ENCODE data around the gene MEIS2.

The MEIS2 gene

DNA sequence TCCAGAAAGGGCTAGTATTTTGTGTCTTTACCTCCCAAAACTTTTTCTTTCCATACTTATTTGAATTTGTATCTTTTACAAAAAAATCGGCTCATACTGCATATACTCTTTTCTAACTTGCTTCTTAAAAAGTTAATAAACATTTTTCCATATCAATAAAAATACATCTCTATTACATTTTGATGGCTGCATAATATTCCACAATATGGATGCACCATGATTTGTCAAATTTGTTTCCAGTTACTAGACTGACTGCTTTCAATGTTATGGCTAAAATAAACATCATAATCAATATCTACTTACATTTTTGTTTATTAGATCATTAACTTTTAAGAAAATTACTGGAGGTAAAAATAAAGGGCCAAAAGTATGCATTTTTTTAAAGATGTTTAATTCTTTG, 121.7 kb downstream of the MEIS2 start:
- Mint-ChIP-seq H3K27me3 (no peaks in the 10 kb centered on the region), H3K36me3 (ENCODE audit: insufficient read depth) (peaks cover 2% of the 10 kb centered on the region), H3K9me3 (peaks cover 2 to 7% of the 10 kb centered on the region in 2 donors), H3K4me1 (ENCODE audit: low read depth in 2 of 2) (no peaks in the 10 kb centered on the region), H3K4me3 (no peak overlapping the region), H3K27ac (no peak overlapping the region)
- no peak for DNase-seq
- no peak for ATAC-seq (replicated peaks)

DNA sequence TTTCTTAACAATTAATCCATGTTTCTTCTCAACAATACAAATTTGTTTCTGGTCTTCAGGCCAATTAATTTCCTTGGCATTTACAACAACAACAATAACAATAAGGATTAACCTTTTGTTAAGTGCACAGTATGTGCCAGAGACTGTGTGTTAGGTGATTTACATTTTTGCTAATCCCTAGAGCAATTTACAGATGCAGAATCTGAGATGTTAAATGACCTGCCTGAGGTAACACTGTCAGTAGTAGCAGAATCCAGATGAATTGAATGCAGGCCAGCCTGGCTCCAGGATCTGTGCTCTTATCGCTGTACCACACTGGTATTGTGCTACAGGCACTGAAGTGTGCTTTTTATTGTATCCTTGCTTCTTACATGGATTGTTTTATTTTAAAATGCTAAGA, 122.2 kb downstream of the MEIS2 start:
- Mint-ChIP-seq H3K27ac (no peak overlapping the region), H3K27me3 (no peaks in the 10 kb centered on the region)

DNA sequence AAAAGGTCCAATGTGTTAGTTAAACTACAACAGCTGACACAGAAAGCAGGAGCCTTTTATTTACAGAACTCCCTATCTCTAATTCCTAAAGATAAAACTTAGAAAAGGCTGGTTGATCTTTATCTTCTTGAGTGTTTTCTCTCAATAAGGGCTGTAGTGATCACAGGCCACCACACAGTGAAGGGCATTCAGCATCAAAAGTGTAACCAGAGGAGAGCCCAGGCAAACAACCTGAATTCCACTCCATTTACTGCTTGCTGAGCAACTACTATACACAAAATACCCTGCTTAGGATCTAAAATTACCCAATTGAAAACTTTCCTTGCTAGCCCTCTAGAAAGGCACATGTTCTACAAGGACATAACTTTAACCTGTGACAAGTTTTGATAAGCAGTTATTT, 122.7 kb downstream of the MEIS2 start:
- H3K4me1 Mint-ChIP-seq (ENCODE audit: low read depth in 2 of 2), result no peaks in the 10 kb centered on the region
- ATAC-seq (replicated peaks) (no peak), DNase-seq (no peak)
- H3K27me3 Mint-ChIP-seq, result no peaks in the 10 kb centered on the region
- H3K9me3 Mint-ChIP-seq, result peaks cover 2 to 7% of the 10 kb centered on the region in 2 donors
- H3K27ac Mint-ChIP-seq, result no peak overlapping the region
- peaks cover 2% of the 10 kb centered on the region for H3K36me3 Mint-ChIP-seq (ENCODE audit: insufficient read depth)
- no peak overlapping the region for H3K4me3 Mint-ChIP-seq

More for the DNA sequence above, 122.2 kb downstream of the MEIS2 start:
- no peak for DNase-seq
- peaks cover 2% of the 10 kb centered on the region for H3K36me3 Mint-ChIP-seq (ENCODE audit: insufficient read depth)
- peaks cover 2 to 7% of the 10 kb centered on the region in 2 donors for H3K9me3 Mint-ChIP-seq
- no peak for ATAC-seq (replicated peaks)
- H3K4me1 Mint-ChIP-seq (ENCODE audit: low read depth in 2 of 2), result no peaks in the 10 kb centered on the region
- H3K4me3 Mint-ChIP-seq, result no peak overlapping the region

DNA sequence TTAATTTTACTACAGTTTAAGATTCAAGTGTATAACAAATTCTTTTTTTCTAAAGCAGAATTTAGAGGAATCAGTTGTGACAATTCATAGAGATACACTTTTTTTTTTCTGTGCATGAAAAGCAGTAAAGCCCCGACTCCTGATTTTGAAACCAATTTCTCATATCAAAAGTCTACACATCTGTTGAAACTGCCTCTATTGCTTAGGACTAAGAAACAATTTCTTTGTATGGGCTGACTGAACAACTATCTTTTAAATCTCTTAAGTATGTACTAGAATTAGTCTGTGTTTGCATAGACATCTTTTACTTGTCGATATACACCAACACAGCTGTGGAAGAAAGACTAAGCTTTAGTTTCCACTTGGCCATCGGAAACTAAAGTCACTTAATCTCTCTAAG, 127.6 kb downstream of the MEIS2 start:
- Mint-ChIP-seq H3K36me3 (ENCODE audit: insufficient read depth) (peaks cover 2% of the 10 kb centered on the region), H3K9me3 (no peaks in the 10 kb centered on the region), H3K27ac (no peak overlapping the region), H3K4me3 (no peak overlapping the region), H3K27me3 (no peaks in the 10 kb centered on the region), H3K4me1 (ENCODE audit: low read depth in 2 of 2) (no peaks in the 10 kb centered on the region)
- ATAC-seq (replicated peaks) (no peak), DNase-seq (no peak)

DNA sequence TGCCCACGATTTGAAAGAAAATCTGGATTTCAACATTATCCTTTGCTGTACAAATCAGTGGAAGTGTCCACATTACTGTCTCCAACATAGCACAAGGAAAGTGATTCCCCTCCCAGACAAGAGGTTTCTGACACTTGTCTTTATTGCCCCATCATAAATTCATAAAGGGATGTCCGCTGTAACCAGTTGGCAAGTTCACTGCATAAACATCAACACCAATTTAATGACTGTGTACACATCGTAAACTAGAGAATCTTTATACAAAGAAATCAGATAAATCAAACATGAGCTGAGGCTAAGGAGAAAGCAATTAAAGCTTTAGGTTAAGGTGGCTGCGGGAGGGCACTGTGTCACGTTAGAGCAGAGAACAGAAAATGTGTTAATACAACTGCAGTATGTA, 129.8 kb downstream of the MEIS2 start:
- H3K9me3 Mint-ChIP-seq, result no peaks in the 10 kb centered on the region
- no peaks in the 10 kb centered on the region for H3K4me1 Mint-ChIP-seq (ENCODE audit: low read depth in 2 of 2)
- no peak for DNase-seq
- H3K4me3 Mint-ChIP-seq, result no peak overlapping the region
- H3K27me3 Mint-ChIP-seq, result no peaks in the 10 kb centered on the region
- no peak overlapping the region for H3K27ac Mint-ChIP-seq
- no peak for ATAC-seq (replicated peaks)
- H3K36me3 Mint-ChIP-seq (ENCODE audit: insufficient read depth), result peaks cover 2% of the 10 kb centered on the region

DNA sequence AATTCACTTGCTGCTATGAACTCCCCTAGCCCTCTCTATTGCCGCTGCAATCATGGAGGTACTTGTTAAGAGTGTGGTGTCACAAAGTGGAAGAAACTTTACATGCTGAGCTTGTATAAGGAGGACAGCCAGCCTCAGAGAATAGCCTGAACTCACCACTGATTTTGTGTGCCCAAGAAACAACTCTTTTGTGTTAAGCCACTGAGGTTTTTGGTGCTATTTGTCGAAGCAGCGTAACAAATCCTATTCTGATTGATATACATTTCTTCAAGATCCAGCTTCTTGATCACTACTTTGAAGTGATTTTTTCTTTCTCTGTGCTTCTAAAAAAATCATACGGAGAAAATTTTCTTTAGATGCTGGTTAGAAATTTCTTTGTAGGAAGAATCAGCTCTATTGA, 132.4 kb downstream of the MEIS2 start:
- H3K36me3 Mint-ChIP-seq (ENCODE audit: insufficient read depth), result no peaks in the 10 kb centered on the region

DNA sequence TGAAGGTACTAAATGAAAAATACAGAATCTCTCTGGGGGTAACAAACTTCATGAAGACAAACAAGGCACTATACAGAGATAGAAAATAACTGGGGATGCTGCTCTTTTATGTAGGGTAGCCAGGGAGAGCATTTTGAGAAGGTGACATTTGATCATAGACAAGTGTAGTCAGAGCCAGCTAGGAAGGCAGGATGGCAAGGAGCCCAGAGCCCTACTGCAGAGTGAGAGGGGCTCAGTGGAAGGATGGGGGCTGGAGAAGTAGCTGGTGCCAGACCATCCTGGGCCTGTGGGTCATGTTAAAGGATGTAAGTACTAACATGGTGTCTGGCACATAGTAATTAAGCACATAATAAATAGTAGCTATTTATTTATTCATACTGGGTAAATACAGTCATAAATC, 133.6 kb downstream of the MEIS2 start:
- Mint-ChIP-seq H3K36me3 (ENCODE audit: insufficient read depth) (no peaks in the 10 kb centered on the region), H3K9me3 (no peaks in the 10 kb centered on the region), H3K4me1 (ENCODE audit: low read depth in 2 of 2) (no peaks in the 10 kb centered on the region), H3K4me3 (no peak overlapping the region), H3K27me3 (no peaks in the 10 kb centered on the region), H3K27ac (no peak overlapping the region)
- ATAC-seq (replicated peaks) (no peak), DNase-seq (no peak)

More for the DNA sequence above, 132.4 kb downstream of the MEIS2 start:
- H3K27me3 Mint-ChIP-seq, result no peaks in the 10 kb centered on the region
- no peak overlapping the region for H3K27ac Mint-ChIP-seq
- no peak overlapping the region for H3K4me3 Mint-ChIP-seq
- no peak for DNase-seq
- H3K4me1 Mint-ChIP-seq (ENCODE audit: low read depth in 2 of 2), result no peaks in the 10 kb centered on the region
- no peak for ATAC-seq (replicated peaks)
- no peaks in the 10 kb centered on the region for H3K9me3 Mint-ChIP-seq

DNA sequence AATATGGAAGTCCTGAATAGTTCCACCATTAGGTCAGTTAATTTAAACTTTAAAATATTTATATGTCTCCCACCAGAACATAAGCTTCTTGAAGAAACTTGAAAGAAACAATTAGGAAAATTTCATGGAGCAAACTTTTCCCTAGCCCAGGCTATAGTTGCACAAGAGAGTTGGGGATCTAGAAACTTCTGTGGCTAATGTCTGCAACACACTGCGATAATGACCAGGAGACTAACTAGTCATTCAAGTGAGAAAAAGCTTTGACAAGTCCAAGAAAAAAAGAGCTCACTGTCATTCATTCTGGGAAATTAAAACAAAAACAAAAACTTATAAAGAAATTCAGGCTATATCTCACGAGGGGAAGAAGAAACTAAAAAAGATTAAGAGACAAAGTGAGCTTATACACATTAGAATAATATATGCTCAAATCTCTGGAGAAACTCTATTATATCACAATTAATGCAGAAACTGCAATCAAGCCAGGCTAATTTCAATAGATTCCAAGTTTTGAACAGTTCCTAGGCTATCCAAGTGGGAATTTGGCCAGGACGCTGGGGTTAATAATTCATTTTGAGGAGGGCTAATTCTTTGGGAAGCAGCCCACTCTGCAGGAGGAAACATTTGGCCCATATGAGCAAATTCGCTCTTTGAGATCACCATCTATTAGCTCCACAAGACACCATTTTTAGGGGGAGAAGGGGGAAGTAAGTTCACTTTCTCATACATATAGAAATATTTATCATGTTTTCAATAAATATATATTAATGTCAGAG, 134.6 kb downstream of the MEIS2 start:
- Mint-ChIP-seq H3K4me3 (no peak overlapping the region), H3K27ac (no peak overlapping the region), H3K9me3 (no peaks in the 10 kb centered on the region), H3K36me3 (ENCODE audit: insufficient read depth) (no peaks in the 10 kb centered on the region), H3K27me3 (no peaks in the 10 kb centered on the region), H3K4me1 (ENCODE audit: low read depth in 2 of 2) (no peaks in the 10 kb centered on the region)
- ATAC-seq (replicated peaks) (no peak), DNase-seq (no peak)

DNA sequence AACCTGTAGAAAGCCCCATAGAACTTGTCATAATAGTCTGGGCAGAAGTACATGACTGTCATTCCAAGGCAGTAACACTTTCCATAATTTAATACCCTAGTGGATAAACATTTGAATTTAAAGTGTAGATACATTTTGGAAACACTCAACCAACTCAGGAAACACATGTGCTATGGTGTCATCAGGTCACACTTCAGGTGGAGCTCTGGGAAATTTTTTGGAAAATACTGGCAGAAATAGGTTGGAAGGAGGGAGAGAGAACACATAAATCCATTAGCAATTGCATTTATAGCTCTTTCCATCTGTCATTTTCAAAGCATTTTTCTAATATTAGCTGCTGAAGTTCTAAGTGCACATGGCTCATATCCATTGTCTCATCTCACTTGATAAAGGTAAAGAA, 135.7 kb downstream of the MEIS2 start:
- no peak for ATAC-seq (replicated peaks)
- no peak for DNase-seq
- H3K4me3 Mint-ChIP-seq, result no peak overlapping the region
- no peaks in the 10 kb centered on the region for H3K9me3 Mint-ChIP-seq
- no peak overlapping the region for H3K27ac Mint-ChIP-seq
- no peaks in the 10 kb centered on the region for H3K4me1 Mint-ChIP-seq (ENCODE audit: low read depth in 2 of 2)
- no peaks in the 10 kb centered on the region for H3K27me3 Mint-ChIP-seq
- no peaks in the 10 kb centered on the region for H3K36me3 Mint-ChIP-seq (ENCODE audit: insufficient read depth)

DNA sequence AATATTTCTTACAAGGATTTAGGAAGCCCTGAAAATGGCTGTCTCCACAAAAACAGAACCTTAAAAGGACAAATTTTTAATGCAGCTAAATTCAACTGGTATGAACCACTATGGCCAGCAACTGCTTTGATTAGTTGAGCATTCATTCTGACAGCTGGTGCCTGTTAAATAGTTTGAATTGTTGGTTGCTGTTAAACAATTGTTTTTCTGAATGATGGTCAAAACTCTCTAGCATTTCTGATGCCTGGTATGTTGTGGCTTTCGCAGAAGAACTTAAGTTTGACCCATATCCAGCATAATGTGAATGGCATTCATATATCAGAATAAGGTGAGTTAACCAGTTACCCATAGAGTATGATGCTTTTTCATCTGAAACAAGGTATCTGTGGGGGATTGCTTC, 138.4 kb downstream of the MEIS2 start:
- no peak for DNase-seq

DNA sequence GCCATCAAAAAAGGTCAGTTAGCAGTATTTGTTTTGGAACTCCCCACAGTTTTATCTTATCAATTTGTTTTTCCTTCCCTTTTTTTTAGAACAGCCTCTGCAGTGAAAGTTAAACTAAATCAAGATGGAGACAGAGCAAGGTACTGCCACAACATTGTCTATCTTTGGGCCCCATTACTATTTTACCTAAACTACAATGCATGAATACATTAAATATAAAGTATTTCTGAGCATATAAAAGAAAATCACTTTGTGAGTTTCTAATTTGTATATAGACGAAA, 139.5 kb downstream of the MEIS2 start:
- H3K36me3 Mint-ChIP-seq (ENCODE audit: insufficient read depth), result no peaks in the 10 kb centered on the region
- no peak for ATAC-seq (replicated peaks)
- no peak overlapping the region for H3K27ac Mint-ChIP-seq
- H3K9me3 Mint-ChIP-seq, result peaks cover 0 to 3% of the 10 kb centered on the region in 2 donors
- no peaks in the 10 kb centered on the region for H3K27me3 Mint-ChIP-seq
- DNase-seq, result no peak
- H3K4me1 Mint-ChIP-seq (ENCODE audit: low read depth in 2 of 2), result no peaks in the 10 kb centered on the region
- H3K4me3 Mint-ChIP-seq, result no peak overlapping the region

More for the DNA sequence above, 138.4 kb downstream of the MEIS2 start:
- no peaks in the 10 kb centered on the region for H3K36me3 Mint-ChIP-seq (ENCODE audit: insufficient read depth)
- H3K27me3 Mint-ChIP-seq, result no peaks in the 10 kb centered on the region
- no peak overlapping the region for H3K4me3 Mint-ChIP-seq
- peaks cover 0 to 3% of the 10 kb centered on the region in 2 donors for H3K9me3 Mint-ChIP-seq
- H3K27ac Mint-ChIP-seq, result no peak overlapping the region
- no peaks in the 10 kb centered on the region for H3K4me1 Mint-ChIP-seq (ENCODE audit: low read depth in 2 of 2)
- ATAC-seq (replicated peaks), result no peak

DNA sequence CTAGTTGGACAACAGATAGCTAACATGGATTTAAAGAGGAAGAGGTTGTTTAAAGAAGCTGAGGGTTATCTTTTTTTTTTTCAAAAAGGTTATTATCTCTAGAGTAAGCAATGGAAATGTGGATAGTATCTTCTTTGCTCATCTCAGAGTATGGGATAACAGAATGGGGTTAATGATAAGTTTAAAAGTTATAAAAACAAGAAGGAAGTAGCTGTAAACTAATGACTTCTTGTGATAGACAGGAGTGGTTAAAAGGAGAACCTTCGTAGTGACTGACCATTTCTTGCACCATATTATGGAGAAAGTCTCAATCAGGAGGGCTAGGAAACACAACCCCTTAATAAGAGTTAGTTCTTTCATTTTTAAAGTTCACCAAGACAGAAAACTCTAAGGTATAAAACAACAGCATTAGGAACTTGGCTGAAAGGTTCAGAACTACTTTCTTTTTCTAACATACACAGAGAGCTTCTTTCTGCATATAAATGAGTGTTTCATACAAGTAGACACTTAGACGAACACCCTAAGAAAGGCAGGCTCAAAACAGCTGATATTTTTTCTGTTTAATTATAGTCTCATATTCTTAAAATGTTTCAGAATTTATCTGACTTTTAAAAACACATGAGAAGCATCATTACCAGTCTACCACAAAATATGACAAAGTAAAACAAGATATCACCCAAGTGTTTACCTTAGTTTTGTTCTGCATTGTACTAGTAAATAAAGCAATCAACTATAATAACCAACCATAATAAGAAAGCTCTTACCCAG, 140.0 kb downstream of the MEIS2 start:
- Mint-ChIP-seq H3K4me3 (no peak overlapping the region), H3K4me1 (ENCODE audit: low read depth in 2 of 2) (no peaks in the 10 kb centered on the region), H3K27me3 (no peaks in the 10 kb centered on the region), H3K36me3 (ENCODE audit: insufficient read depth) (no peaks in the 10 kb centered on the region), H3K27ac (no peak overlapping the region), H3K9me3 (peaks cover 0 to 3% of the 10 kb centered on the region in 2 donors)
- DNase-seq, result no peak
- no peak for ATAC-seq (replicated peaks)

DNA sequence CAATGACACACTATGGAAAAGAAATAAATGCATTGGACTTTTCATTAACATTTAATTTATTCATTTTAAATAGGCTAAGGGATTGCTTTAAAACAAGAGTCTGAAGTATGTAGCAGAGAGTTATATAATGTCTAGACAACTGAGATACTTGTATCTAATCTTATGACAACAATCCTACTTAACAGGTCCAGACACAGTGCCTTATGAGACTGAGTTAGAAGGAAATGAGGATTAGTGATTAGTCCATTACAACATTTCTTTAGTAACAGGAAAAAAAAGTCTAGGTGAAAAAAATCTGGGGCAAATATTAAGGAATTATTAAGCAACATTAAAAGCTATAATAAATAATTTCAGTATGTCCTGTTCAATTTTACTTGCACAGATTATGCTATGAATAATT, 140.6 kb downstream of the MEIS2 start:
- no peak overlapping the region for H3K27ac Mint-ChIP-seq

DNA sequence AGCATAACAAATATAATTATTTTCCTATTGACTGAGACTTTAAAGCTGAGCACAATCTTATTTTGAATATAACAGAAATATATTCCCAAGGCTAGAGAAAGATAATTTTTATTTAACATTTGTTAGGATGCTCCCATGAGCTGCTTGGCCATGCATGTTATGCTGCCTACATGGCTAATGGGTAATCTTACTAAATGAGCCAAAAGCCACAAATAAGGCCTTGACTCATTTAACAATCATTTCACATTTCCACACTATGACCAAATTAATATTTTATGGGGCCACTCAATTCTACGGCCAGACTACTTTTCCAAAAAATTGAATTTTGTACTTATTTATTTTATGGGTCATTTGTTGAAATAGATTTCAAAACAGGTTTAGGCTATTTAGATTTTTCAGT, 141.7 kb downstream of the MEIS2 start:
- DNase-seq (no peak), ATAC-seq (replicated peaks) (no peak)
- H3K36me3 Mint-ChIP-seq (ENCODE audit: insufficient read depth), result no peaks in the 10 kb centered on the region
- no peak overlapping the region for H3K27ac Mint-ChIP-seq
- H3K4me3 Mint-ChIP-seq, result no peak overlapping the region
- peaks cover 0 to 3% of the 10 kb centered on the region in 2 donors for H3K9me3 Mint-ChIP-seq
- H3K27me3 Mint-ChIP-seq, result no peaks in the 10 kb centered on the region
- H3K4me1 Mint-ChIP-seq (ENCODE audit: low read depth in 2 of 2), result no peaks in the 10 kb centered on the region

More for the DNA sequence above, 140.6 kb downstream of the MEIS2 start:
- Mint-ChIP-seq H3K4me1 (ENCODE audit: low read depth in 2 of 2) (no peaks in the 10 kb centered on the region), H3K4me3 (no peak overlapping the region), H3K9me3 (peaks cover 0 to 3% of the 10 kb centered on the region in 2 donors), H3K36me3 (ENCODE audit: insufficient read depth) (no peaks in the 10 kb centered on the region), H3K27me3 (no peaks in the 10 kb centered on the region)
- ATAC-seq (replicated peaks) (no peak), DNase-seq (no peak)
